ENCODE measurements around the gene PARD3.

The PARD3 gene

GRCh38 chr10:34593374-34593890 is 221.7 kb downstream of the PARD3 start:
- in situ Hi-C loops (cut with HindIII; ENCODE audit: low sequenced_read_pairs) = no loop called here

GRCh38 chr10:34590793-34591192 is 224.3 kb downstream of the PARD3 start:
- in situ Hi-C loops (cut with HindIII; ENCODE audit: low sequenced_read_pairs) = no loop called here

GRCh38 chr10:34589275-34589674 is 225.8 kb downstream of the PARD3 start:
- in situ Hi-C loops (cut with HindIII; ENCODE audit: low sequenced_read_pairs) = no loop called here

GRCh38 chr10:34587680-34588019 is 227.4 kb downstream of the PARD3 start:
- in situ Hi-C loops (cut with HindIII; ENCODE audit: low sequenced_read_pairs) = no loop called here

GRCh38 chr10:34587002-34587679 is 228.0 kb downstream of the PARD3 start:
- in situ Hi-C loops (cut with HindIII; ENCODE audit: low sequenced_read_pairs) = no loop called here

GRCh38 chr10:34585422-34586112 is 229.5 kb downstream of the PARD3 start:
- in situ Hi-C loops (cut with HindIII; ENCODE audit: low sequenced_read_pairs) = no loop called here

GRCh38 chr10:34584164-34584563 is 230.9 kb downstream of the PARD3 start:
- in situ Hi-C loops (cut with HindIII; ENCODE audit: low sequenced_read_pairs) = no loop called here

GRCh38 chr10:34581801-34582532 is 233.1 kb downstream of the PARD3 start:
- in situ Hi-C loops (cut with HindIII; ENCODE audit: low sequenced_read_pairs) = no loop called here

GRCh38 chr10:34580643-34581042 is 234.5 kb downstream of the PARD3 start:
- in situ Hi-C loops (cut with HindIII; ENCODE audit: low sequenced_read_pairs) = no loop called here

GRCh38 chr10:34580214-34580613 is 234.9 kb downstream of the PARD3 start:
- in situ Hi-C loops (cut with HindIII; ENCODE audit: low sequenced_read_pairs) = no loop called here

GRCh38 chr10:34578468-34578867 is 236.6 kb downstream of the PARD3 start:
- in situ Hi-C loops (cut with HindIII; ENCODE audit: low sequenced_read_pairs) = no loop called here

- in situ Hi-C loops (cut with HindIII; ENCODE audit: low sequenced_read_pairs) = no loop called here
These were observed 238.3 kb downstream of the PARD3 start for GRCh38 chr10:34576797-34577196.

- in situ Hi-C loops (cut with HindIII; ENCODE audit: low sequenced_read_pairs) = no loop called here
These were observed 239.2 kb downstream of the PARD3 start for GRCh38 chr10:34575882-34576281.

- in situ Hi-C loops (cut with HindIII; ENCODE audit: low sequenced_read_pairs) = no loop called here
These were observed 240.7 kb downstream of the PARD3 start for GRCh38 chr10:34574353-34574934.

GRCh38 chr10:34570887-34571286 is 244.2 kb downstream of the PARD3 start:
- in situ Hi-C loops (cut with HindIII; ENCODE audit: low sequenced_read_pairs) = no loop called here

- in situ Hi-C loops (cut with HindIII; ENCODE audit: low sequenced_read_pairs) = no loop called here
These were observed 247.3 kb downstream of the PARD3 start for GRCh38 chr10:34567659-34568253.

- in situ Hi-C loops (cut with HindIII; ENCODE audit: low sequenced_read_pairs) = no loop called here
These were observed 249.2 kb downstream of the PARD3 start for GRCh38 chr10:34565934-34566333.

GRCh38 chr10:34558093-34558583 is 257.0 kb downstream of the PARD3 start:
- in situ Hi-C loops (cut with HindIII; ENCODE audit: low sequenced_read_pairs) = no loop called here

GRCh38 chr10:34557173-34557572 is 257.9 kb downstream of the PARD3 start:
- in situ Hi-C loops (cut with HindIII; ENCODE audit: low sequenced_read_pairs) = no loop called here

GRCh38 chr10:34555653-34556052 is 259.4 kb downstream of the PARD3 start:
- in situ Hi-C loops (cut with HindIII; ENCODE audit: low sequenced_read_pairs) = no loop called here

GRCh38 chr10:34553747-34554146 is 261.3 kb downstream of the PARD3 start:
- in situ Hi-C loops (cut with HindIII; ENCODE audit: low sequenced_read_pairs) = loop anchor here (5.0 kb wide), 1 partner anchor 44 kb away; no protein-coding TSS in a partner anchor

Measured in DLD1 (cell line).